SU-DHL-6 (cell line): Measurements from ENCODE around the gene RALGDS.

Experiments used
- EZH2phosphoT487 ChIP-seq: fragments of 200-600 bp; sonication (generic), shearing (Covaris generic); conservative IDR thresholded peaks from 2 replicates; pipeline ENCODE4 v1.6.1; 2018; ENCODE audit warnings: mild to moderate bottlenecking, antibody characterized with exemption, low read length, moderate library complexity, mixed read lengths
- TF ChIP-seq, protein P1 (sequence below): fragments of 200-600 bp; sonication (generic); IDR thresholded peaks from one replicate; pipeline ENCODE4 v1.5.1; 2017; ENCODE audit warnings: antibody characterized with exemption, mild to moderate bottlenecking, low read length, moderate library complexity; ENCODE audit not compliant: insufficient read depth, poor library complexity, severe bottlenecking

DNA sequence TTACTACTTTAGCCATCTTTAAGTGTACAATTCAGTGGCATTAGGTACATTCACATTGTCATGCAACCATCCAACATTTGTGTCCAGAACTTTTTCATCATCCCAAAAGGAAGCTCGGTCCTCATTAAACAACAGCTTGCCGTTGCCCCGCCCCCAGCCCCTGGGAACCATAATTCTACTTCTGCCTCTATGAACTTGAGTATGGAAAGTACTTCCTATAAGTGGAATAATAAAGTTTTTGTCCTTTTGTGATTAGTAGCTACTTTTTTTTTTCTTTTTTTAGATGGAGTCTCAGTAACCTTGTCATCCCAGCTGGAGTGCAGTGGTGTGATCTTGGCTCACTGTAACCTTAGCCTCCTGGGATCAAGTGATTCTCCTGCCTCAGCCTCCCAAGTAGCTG, 37.7 kb upstream of the RALGDS start:
- TF ChIP-seq, protein P1, sequence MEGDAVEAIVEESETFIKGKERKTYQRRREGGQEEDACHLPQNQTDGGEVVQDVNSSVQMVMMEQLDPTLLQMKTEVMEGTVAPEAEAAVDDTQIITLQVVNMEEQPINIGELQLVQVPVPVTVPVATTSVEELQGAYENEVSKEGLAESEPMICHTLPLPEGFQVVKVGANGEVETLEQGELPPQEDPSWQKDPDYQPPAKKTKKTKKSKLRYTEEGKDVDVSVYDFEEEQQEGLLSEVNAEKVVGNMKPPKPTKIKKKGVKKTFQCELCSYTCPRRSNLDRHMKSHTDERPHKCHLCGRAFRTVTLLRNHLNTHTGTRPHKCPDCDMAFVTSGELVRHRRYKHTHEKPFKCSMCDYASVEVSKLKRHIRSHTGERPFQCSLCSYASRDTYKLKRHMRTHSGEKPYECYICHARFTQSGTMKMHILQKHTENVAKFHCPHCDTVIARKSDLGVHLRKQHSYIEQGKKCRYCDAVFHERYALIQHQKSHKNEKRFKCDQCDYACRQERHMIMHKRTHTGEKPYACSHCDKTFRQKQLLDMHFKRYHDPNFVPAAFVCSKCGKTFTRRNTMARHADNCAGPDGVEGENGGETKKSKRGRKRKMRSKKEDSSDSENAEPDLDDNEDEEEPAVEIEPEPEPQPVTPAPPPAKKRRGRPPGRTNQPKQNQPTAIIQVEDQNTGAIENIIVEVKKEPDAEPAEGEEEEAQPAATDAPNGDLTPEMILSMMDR = no peak
- TF ChIP-seq EZH2phosphoT487 = no peak
